ENCODE measurements around the gene SUGP2. TPM values are rescaled to one million over a fixed set of nuclear protein-coding genes. Genes with fewer than 3 reads are reported as not detected.

The SUGP2 gene
- total and polyA plus RNA-seq, 2 of the 13 experiments (the other 11 are each of a cell fraction or from before 2014, with no cell fraction given), result 40.6 to 57.7 TPM

- TF ChIP-seq PHF21A (CRISPR knock-in tag; IDR thresholded peaks at IDR 0.05) (peak; percentile 70; the same call in 1 of the 2 replicates), TCF7L2 (IDR thresholded peaks at IDR 0.05; ENCODE audit: low read depth, low read length) (no peak), ZBTB44 (CRISPR knock-in tag; IDR thresholded peaks at IDR 0.05) (no peak), CCDC6 (CRISPR knock-in tag; IDR thresholded peaks at IDR 0.05) (no peak), CENPT (CRISPR knock-in tag; IDR thresholded peaks at IDR 0.05; ENCODE audit: low read depth) (0 out of 2 replicates have a peak, but pooled peaks have one; percentile 42), ZNF33A (CRISPR knock-in tag; IDR thresholded peaks at IDR 0.05; ENCODE audit: borderline replicate concordance) (no peak), MBNL3 (CRISPR knock-in tag; conservative IDR thresholded peaks at IDR 0.05) (no peak), SALL1 (CRISPR knock-in tag; IDR thresholded peaks at IDR 0.05) (peak; percentile 68), ARNT2 (CRISPR knock-in tag; IDR thresholded peaks at IDR 0.05; ENCODE audit: low read depth) (peak; percentile 55; the same call in 1 of the 2 replicates), ZNF451 (CRISPR knock-in tag; IDR thresholded peaks at IDR 0.05) (no peak), KDM1A (CRISPR knock-in tag; IDR thresholded peaks at IDR 0.05) (no peak), NKX3-1 (CRISPR knock-in tag; IDR thresholded peaks at IDR 0.05) (peak; percentile 56; the same call in 1 of the 2 replicates), ZFY (CRISPR knock-in tag; IDR thresholded peaks at IDR 0.05) (peak; percentile 68; the same call in 1 of the 2 replicates), E2F5 (CRISPR knock-in tag; conservative IDR thresholded peaks at IDR 0.05) (peak; percentile 70; the same call in 1 of the 2 replicates), HNF4G (IDR thresholded peaks at IDR 0.05; ENCODE audit: borderline replicate concordance, low read depth, low read length) (peak; percentile 74; the same call in 1 of the 2 replicates), HNF4G (CRISPR knock-in tag; IDR thresholded peaks at IDR 0.05; ENCODE audit: borderline replicate concordance, low read depth) (peak; percentile 79; the same call in 1 of the 2 replicates), RXRB (CRISPR knock-in tag; IDR thresholded peaks at IDR 0.05; ENCODE audit: borderline replicate concordance) (peak; percentile 39; the same call in 1 of the 2 replicates), CBX5 (CRISPR knock-in tag; IDR thresholded peaks at IDR 0.05; ENCODE audit: borderline replicate concordance) (no peak), ZBED4 (CRISPR knock-in tag; IDR thresholded peaks at IDR 0.05; ENCODE audit: borderline replicate concordance) (0 out of 2 replicates have a peak, but pooled peaks have one; percentile 44), ZNF761 (CRISPR knock-in tag; conservative IDR thresholded peaks at IDR 0.05) (peak; percentile 57; the same call in 1 of the 2 replicates), POLR2G (IDR thresholded peaks at IDR 0.05; ENCODE audit: low read depth, low read length) (peak; percentile 85), ZNF329 (CRISPR knock-in tag; IDR thresholded peaks at IDR 0.05; ENCODE audit: low read depth) (no peak; the same call in 1 of the 2 replicates), EZH2 (conservative IDR thresholded peaks at IDR 0.05; ENCODE audit: low read depth, low read length) (no peak), RBAK (CRISPR knock-in tag; IDR thresholded peaks at IDR 0.05) (no peak)
Measured at GRCh38 chr19:19063183-19064097, 30.1 kb upstream of the SUGP2 start, which contains the start of gene SLC25A42 (continued).
